ENCODE results near the gene AHDC1.

AHDC1 gene

DNA sequence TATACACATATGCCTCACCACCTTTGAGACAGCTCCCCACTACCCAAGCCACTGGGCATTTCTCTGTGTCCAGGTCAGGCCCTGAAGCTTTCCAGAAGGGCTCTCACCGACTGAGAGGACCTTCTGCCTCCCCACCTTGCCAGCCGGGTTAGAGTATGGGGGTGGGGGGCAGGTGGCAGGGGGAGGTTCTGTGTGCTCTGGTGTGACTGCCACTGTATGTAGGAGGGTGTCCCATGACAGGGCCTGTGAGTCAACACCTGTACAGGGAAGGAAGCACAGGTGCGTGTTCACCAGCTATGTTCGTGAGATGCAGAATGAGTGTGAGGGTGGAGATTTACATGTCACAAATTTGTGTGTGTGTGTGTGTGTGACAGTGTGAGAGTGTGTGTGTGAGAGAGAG, 7.0 kb downstream of the AHDC1 start:
- no peak for FAIRE-seq

DNA sequence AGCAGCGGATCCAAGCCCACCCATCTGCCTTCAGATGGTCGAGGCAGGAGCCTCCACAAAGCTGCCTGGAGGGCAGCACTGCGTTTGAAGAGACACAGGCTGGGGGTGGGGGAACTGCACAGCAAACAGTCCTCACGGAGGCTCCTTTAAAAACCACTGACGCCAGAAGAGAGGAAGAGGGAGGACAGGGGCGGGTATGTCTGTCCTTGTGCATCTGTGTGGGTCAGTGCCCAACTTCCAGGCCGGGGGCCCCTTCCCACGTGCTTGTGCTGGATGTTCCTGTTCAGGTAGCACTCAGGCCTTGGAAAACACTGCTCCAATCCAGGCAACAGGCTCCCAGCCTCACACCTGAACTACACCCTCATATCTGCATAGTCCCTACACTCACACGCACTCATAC, 7.7 kb downstream of the AHDC1 start:
- no peak for FAIRE-seq

DNA sequence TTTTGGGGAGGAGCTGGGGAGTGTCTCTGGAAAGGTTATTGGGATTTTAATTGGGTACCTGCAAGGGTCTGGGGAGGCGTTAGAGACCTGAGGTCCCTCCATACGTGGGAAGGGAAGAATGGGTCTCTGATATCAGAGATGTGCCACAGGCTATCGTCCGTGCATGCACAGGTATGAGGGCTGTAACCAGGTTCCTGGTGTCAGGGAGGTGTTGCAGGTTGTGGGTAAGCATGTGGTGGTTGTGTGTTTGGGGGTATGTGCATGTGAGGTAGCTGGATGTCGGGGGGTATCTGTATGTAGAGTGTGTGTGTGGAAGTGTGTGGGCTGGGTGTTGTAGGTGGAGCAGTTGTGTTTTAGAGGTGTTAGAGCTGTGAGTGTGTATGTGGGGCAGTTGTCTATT, 8.3 kb downstream of the AHDC1 start:
- no peak for FAIRE-seq

DNA sequence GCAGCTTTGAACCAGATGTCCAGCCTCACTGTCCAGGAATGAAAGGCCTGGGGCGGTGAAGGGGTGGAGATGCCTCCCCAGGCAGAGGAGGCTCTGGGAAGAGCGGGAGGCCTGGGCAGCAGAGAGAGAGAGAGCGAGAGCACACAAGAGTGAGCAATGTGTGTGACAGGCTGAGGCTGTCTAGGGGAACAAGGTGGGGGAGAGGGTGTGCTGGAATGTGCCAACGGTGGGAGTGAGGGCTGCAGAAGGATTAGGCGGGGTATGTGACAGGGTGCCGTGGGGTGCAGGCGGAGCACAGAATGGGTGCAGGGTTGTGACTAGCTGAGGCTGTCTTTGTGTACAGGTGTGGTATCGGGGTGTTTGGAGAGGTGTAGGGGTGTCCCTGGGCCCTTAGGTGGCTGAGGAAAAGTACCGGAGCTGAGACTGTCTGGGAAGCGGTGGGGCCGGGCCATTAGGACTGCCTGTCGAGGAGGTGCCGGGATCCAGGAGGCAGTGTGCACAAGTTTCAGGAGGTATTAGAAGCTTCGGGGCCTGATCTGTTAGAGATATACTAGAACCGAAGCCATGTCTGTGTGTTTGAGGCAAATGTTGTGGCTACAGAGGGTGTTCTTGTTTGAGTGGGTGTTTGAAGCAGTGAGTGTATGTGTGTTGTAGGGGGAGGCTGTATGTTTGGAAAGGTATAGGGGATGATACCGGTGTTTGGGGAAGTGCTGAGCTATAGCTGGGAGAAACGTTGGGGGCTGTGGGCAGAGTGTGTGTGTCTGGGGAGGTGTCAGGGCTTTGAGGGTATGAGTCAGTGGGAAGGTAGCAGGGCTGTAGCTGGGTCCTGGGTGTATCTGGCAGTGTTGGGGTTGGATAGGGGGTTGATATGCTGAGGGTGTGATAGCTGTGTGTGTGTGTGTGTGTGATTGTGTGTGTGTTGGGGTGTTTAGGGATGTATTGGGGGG, 9.1 kb downstream of the AHDC1 start:
- no peak for FAIRE-seq

DNA sequence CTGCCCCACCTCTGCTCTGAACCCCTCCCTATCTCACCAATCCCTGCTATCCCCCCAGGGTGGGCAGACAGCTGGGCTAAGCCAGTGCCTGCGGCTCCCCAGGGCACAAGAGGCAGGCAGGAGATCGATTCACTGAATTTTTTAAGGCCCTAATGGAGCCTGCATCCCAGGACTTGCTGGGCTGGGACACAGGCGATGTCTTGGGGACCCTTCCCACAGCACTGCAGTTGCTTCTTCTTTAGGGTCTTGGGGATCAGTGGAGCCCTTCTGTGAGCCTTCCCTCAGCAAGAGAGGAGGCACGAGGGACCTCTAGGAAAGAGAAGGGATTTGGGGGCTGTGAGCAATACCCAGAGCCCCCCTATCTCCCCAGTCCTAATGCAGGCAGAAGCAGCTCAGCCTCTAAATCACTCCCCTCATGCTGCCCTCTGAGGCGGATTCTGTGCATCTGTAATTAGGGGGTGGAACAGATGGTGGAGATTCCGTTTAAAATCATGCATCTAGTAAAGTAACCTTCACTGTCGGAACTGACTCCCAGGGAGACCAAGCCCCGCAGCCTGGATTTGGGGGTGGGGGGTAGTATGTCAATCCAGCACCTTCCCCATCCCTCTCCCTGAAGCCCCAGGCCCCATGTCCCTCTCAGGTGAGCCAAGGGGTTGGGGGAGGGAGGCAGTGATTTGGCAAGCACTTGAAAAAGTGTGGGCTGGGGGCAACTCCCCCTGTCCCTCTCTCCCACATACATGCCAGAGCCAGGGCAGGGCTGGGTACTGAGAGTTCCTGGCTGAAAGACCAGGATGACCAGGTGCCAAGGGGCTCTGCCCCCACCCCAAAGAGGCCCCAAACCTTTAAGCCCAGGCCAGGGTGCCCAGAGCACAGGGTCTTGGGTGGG, 10.0 kb downstream of the AHDC1 start:
- no peak for FAIRE-seq

DNA sequence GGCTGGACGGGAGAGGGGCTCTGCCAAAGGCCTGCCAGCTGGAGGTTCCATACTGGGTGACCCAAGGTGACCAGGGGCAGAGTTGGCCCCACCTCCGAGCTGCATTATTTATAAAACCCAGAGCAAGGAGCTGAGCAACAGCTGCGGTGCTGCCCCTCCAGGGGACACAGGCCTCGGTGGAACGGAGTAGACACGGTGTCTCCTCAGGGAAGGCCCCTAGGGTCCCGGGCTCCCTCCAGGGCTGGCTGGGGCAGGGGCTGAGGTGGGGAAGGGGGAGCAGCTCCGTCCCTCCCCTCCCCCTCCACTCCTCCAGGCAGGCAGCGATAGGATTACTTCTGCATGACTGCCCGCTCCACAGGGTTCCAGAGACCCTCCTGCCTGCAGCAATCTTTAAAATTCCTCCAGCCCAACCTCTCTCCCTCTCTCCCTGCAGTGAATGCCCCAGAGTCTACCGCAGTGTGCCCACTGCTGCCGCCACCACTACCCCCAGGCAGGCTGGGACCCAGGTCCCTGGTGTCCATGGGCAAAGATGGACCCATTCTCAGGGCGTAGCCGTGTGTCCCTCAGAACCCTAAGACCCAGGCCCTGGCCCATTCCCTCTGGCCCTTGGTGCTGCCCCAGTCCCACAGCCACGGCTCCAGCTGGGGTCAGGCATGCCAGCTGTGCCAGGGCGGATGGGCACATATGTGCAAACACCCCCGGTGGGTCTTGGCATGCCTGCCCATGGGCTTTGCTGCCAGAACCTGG, 10.8 kb downstream of the AHDC1 start:
- no peak for FAIRE-seq

DNA sequence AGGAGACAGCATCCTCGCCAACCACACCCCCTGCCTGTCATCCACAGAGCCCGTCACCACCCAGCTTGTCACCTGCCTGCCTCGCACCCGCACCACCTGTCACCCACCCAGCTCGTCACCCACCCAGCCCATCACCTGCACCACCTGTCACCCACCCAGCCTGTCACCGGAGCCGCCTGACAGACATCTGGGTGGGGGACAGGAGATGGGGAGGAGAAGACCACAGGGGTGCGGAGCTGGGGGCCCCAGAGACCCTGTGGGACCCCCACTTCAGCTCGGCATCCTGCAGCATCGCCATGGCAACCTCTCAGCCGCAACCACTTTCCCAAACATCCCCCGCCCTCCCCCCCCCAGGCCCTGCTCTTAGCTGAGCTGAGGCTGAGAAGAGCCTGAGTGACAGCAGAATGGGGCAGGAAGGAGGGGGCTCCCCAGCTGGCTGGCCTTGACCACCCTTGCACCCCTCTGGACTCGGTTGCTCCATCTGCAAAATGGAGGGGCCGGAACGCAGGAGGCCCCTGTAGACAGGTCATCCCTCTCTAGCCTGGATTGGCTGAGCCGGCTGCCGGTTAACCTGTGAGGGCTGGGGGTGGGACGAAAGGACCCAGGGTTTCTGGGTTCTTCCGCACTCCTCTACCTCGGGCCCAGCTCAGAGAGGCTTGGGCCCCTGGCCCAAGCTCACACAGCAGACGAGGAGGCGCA, 11.6 kb downstream of the AHDC1 start:
- FAIRE-seq = no peak

DNA sequence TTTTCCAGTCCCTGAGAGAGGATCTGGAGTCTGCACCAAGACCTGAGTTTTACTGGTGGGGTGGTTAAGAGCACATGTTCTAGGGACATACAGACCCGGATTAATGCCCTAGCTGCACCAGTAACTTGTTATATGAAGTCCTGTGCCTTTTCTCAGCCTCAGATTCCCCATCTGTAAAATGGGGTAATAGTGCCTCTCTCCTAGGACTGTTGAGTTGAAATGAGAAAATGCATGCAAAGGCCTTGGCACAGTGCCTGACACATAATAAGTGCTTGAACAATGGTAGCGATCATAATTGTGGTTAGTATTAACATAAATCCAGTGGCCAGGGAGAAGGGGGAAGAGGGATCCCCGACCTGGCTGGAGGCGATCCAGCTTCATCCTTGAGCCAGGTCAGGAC, 12.3 kb downstream of the AHDC1 start:
- no peak for FAIRE-seq

DNA sequence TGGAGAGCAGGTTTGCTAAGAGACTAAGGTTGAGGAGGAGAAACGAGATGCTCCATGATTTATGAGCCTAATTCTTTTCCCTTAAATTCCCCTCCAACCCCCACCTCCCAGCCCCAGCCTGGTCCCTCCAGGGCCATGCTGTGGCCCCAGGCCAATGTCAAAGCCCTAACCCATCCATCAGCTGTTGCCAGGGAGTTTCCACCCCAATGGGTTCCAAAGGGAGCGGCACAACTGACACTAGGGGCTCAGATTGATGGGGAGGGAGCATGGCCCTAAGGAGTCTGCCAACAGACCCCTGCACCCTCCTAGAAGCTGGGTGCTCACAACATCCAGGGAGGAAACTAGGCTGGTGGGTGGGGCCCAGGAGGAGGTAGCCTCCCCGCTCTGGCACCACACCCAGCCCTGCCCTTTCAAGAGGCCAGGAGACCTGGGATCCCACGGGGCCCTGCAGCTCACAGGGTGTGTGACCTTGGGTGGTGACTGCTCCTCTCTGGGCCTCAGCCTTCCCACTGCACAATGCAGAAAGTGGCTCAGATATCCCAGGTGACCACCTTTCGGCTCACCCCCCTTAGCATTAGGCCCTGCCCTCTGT, 12.9 kb downstream of the AHDC1 start:
- no peak for FAIRE-seq

DNA sequence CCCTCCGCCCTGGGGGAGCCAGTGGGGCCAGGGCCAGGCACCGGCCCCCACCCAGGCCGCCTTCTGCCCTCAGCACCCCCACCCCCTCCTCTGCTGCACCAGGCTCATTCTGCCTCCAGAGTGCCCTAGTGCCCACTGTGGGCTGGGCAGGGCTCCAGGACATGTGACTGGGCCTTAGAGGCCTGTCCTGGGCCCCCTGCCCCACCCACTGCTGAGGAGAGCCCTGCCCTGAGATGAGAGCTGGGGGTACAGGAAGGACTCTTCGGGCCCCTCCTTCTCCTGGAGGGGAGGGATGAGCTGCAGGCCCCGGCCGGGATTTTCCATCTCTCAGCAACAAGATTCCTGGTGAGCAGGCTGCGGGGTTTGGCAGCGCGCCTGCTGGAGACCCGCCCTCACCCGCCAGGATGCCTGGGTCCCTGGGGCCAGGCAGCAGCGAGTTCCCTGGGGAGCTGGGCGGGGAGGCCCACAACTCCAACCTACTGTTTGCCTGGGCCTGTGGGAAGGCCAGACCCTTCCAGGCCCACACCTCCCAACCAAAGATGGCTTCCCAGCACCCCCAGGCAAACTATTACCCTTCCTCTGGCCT, 14.0 kb downstream of the AHDC1 start:
- FAIRE-seq = no peak

DNA sequence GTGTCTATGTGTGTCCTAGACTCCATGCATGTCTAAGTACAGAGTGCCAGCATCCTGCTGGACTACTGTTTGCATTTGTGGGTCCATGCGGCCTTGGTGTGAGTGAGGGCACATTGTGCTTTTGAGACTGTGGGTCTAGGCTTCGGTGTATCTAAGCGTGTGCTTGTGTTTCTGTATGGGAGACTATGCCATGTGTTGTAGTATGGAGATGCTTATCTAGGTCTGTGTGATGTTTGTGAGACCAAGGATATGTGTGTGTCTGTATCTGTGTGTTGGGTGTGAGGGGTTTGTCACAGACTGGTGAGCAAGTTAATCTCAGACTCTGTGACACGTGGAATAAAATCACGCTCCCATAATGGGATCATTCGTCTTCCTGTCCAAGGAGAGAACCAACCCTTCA, 14.5 kb downstream of the AHDC1 start:
- no peak for FAIRE-seq

DNA sequence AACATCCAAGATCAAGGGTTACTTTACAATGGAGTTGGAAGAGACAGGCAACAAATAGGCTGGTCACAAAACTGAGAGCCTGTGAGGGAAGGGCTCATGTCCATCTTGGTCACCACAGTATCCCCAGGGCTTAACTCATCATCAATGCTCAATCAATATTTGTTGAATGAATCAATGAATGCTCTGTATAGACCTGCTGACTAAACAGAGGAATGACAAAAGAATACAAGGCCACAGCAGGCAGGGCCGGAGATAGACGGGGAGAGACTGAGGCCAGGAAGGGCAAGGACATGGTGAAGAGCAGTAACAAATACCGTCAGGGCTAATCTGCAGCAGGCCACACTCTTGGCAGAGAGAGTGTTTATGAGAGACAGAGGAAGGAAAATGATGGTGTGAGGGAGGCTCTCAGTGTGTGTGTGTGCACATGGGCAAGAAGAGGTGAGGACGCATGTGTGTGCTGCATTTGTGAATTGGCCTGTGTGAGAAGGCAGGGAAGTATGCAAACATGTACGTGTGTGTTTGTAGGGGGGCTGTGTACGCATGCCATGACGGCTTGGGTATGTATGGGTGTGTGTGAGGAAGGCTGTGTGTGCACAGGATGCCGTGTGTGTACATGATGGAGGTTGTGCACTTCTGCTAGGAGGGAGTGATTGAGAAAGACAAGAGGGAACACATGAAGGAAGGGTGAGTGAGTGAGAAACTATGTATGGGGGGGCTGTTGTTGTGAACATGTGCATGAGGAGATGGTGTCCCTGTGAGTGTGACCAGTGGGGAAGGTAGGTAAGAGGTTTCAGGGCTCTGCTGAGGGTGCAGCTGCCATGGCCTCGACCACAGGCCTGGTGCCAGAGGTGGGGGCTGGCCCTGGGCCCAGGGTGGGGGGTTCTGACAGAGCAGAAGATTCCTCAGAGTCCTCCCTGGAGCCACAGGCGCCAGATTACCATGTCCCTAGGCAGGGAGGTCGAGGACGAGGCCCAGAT, 15.4 kb downstream of the AHDC1 start:
- no peak for FAIRE-seq

DNA sequence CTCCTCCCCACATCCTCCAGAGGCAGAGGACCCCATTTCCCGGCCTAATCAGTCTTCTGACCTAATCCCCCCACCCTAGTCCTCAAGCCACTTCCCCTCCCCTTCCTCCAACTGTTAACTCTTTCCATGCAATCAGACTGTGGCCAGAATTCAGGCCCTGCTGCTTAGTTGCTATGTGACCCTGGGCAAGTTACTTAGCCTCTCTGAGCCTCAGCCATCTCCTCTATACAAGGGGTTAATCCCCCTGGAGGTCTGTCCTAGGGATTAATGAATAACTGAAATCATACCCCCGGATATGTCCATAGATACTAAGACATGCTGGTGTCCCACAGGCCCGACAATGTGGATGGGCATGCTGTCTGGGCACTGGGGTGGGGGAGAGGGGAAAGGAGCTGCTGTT, 18.3 kb downstream of the AHDC1 start:
- no peak for FAIRE-seq

DNA sequence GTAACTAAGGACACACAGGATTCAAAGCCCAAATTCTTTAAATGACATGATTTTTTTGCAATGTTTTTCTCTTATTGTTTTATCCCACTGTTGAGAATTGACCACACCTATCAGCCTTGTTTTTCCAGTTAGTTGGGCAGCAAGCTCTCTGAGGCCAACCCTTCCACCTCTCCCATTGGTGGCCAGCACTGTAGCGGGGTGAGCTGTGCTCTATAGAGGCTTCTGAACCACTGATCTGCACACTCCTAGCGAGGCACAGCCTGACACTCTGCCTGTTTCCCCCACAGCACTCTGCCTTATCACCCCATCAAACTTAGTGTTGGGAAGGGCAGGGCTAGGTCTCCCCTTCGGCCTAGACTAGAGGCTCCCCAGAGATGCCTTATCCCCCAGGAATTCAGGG, 19.5 kb downstream of the AHDC1 start:
- FAIRE-seq = no peak

DNA sequence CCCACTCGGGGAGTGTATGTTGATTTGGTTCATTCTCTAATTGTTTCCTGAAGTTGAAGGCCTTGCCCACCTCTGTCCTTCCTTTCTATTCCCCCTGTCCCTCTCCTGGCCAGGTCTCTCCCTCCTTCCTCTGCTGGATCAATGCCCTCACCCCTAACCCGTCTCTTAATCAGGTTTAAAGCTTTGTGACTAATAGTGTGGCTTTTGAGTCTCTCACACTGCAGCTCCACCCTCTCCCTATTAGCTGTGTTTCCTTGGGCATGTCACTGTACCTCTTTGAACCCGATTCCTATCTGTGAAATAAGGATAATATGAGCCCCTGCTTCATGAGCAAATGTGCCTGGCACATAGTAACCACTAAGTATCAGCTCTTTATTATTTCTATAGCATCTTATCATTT, 20.5 kb downstream of the AHDC1 start:
- FAIRE-seq = no peak

DNA sequence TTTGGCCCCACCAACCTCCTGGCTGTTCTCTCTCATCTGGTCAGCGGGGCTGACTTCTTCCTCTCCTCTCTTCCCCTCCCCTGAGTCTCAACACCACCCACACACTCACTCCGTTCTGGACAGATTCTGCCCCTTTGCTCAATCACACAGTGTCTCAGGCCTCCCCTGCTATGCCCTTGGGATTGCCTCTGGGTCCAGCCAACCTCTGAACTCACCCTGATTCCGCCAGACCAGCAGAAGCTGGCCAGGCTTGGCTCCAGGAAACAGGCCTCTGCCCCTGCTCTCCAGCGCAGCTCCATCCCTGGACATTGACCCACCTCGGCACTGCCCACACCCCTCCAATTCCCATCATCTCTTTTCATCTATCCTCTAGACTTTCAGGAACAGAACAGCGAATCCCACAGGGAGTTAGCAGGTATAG, 22.1 kb downstream of the AHDC1 start:
- FAIRE-seq = no peak

DNA sequence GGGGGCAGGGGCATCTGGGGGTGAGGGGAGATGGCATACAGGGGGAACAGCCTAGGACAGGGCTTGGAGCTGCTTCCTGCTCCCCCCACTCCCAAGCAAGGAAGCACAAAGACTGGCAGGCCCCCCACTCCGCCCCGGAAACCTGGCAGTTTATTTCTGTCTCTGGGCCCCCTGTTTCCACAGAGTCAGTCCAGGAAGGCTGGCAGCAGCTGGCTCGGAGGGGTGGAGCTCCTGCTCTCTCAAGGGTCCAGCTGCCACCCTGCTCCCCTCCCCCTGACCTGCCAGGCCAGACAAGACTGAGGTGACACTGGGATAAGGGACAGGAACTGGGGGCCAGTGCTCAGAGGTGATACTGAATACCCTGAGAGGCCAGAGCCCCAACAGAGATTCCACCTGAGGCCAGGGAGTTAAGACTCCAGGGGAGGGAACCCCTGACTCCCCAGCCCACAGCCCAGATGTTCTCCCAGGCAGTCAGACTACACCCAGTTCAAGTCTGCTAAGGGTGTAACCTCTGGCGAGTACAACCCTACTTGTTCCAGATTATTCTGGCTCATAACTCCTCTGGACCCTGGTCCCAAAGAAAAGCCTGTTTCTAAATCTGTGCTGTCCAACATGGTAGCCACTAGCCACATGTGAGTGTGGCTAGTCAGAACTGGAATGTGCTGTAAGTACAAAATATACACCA, 26.3 kb downstream of the AHDC1 start:
- FAIRE-seq = no peak

DNA sequence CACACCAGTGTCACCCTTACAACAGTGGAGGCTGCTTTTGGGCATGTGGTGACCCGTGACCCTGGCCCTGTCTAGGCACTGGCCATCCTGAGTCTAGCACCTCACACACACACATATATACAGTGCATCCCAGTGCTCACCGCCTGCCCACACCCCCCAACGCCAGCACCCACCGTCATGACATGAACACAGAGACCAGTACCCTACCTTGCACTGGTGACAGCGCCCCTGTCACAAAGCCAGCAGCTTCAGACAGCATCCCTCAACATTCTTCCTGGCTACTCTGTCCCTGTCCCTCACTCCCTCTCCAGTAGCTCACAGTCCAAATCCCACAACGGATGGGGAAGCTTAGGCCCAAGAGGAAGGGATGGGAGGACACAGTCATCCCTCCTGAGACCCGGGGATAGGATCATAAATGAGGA, 27.1 kb downstream of the AHDC1 start:
- FAIRE-seq = no peak

DNA sequence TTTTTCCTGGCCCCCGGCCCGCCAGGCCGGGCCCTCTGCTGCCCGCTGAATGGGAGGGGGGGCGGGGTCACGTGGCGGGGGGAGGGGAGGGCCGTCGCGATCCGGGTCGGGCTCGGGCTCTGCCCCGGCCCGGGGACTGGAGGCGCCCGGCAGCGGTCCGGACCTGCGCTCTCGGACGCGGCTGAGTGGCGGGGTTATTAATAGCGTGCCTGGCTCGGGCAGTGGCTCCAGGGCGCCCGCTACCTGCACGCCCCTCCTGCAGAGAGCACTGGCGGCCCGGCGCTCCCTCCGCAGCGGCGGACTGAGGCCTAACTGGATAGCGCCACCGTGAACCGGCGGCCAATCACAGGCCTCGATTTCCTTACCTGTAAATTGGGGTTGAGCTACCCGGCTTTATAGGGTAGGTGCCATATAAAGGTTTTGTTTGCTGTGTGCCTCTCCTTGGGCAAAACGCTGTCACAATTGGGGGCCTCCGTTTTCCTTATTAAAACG, 28.1 kb downstream of the AHDC1 start:
- FAIRE-seq = no peak
